ENCODE data around the gene MRO.

DNA sequence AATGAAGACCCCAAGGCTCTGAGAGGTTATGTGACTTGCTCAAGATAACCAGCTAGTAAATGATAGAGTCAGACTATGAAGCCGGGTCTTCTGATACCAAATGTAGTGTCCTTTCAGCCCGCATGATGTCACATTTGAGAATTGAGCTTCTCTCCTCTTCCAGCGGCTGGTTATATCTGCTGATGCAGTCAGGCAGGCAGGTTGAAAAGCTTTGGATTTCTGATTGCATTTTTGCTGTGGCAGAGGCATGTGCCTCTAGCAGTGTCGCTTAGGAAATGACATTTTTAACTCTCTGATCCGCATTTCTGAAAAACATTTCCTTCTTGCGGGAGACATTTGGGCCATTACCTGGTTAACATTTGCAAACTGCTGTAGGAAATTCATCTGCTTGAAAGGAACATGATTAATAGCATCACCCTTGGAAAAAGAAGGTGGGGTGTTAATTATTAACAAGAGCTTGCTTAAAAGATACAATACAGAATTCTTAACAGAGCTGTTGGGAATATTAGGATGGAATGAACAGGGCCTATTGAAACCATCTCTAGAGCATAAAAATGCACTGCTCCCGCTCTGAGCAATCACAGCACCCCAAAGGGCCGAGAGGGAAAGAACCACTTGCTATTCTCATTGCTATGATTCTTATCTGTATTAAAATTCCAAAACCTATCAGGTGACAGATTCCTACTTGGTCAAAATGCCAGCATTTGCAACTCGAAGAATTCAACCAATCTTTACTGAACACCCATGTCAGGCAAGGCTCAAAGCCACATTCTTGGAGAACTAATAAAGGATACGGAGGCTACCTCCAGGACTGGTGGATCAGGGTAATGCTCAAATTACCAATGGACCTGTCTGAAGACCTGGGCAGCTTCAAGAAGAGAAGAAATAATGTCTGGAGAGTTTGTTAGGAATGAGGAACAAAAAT, 25.9 kb downstream of the MRO start:
- TF ChIP-seq, protein P1, sequence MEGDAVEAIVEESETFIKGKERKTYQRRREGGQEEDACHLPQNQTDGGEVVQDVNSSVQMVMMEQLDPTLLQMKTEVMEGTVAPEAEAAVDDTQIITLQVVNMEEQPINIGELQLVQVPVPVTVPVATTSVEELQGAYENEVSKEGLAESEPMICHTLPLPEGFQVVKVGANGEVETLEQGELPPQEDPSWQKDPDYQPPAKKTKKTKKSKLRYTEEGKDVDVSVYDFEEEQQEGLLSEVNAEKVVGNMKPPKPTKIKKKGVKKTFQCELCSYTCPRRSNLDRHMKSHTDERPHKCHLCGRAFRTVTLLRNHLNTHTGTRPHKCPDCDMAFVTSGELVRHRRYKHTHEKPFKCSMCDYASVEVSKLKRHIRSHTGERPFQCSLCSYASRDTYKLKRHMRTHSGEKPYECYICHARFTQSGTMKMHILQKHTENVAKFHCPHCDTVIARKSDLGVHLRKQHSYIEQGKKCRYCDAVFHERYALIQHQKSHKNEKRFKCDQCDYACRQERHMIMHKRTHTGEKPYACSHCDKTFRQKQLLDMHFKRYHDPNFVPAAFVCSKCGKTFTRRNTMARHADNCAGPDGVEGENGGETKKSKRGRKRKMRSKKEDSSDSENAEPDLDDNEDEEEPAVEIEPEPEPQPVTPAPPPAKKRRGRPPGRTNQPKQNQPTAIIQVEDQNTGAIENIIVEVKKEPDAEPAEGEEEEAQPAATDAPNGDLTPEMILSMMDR (IDR thresholded peaks at IDR 0.05; ENCODE audit: control extremely low read depth in 1 of 3, insufficient read depth in 1 of 3, low read depth in 1 of 3, low read length in 3 of 3) = no peak
- no peak for TF ChIP-seq RFX5 (IDR thresholded peaks at IDR 0.05; ENCODE audit: borderline replicate concordance, low read depth, low read length)
- no peak for TF ChIP-seq POLR2AphosphoS5 (IDR thresholded peaks at IDR 0.05; ENCODE audit: low read depth, low read length)
- no peak for TF ChIP-seq CREB1 (IDR thresholded peaks at IDR 0.05)
- no peak for TF ChIP-seq SUZ12 (IDR thresholded peaks at IDR 0.05; ENCODE audit: low read length)
- TF ChIP-seq KDM5A (IDR thresholded peaks at IDR 0.05; ENCODE audit: low read length) = no peak
- TF ChIP-seq TAF1 (IDR thresholded peaks at IDR 0.05; ENCODE audit: low read depth, low read length) = no peak
- no peak for TF ChIP-seq NRF1 (IDR thresholded peaks at IDR 0.05; ENCODE audit: low read depth, low read length)
- TF ChIP-seq, protein P2, sequence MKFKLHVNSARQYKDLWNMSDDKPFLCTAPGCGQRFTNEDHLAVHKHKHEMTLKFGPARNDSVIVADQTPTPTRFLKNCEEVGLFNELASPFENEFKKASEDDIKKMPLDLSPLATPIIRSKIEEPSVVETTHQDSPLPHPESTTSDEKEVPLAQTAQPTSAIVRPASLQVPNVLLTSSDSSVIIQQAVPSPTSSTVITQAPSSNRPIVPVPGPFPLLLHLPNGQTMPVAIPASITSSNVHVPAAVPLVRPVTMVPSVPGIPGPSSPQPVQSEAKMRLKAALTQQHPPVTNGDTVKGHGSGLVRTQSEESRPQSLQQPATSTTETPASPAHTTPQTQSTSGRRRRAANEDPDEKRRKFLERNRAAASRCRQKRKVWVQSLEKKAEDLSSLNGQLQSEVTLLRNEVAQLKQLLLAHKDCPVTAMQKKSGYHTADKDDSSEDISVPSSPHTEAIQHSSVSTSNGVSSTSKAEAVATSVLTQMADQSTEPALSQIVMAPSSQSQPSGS (IDR thresholded peaks at IDR 0.05; ENCODE audit: low read length) = no peak
- no peak for TF ChIP-seq SP1 (IDR thresholded peaks at IDR 0.05; ENCODE audit: low read depth, low read length)
- TF ChIP-seq, protein P3, sequence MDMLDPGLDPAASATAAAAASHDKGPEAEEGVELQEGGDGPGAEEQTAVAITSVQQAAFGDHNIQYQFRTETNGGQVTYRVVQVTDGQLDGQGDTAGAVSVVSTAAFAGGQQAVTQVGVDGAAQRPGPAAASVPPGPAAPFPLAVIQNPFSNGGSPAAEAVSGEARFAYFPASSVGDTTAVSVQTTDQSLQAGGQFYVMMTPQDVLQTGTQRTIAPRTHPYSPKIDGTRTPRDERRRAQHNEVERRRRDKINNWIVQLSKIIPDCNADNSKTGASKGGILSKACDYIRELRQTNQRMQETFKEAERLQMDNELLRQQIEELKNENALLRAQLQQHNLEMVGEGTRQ (IDR thresholded peaks at IDR 0.05; ENCODE audit: low read length) = no peak
- TF ChIP-seq POLR2A (IDR thresholded peaks at IDR 0.05; ENCODE audit: control extremely low read depth in 1 of 2, low read depth in 2 of 2, low read length in 2 of 2) = no peak
- TF ChIP-seq, protein P4, sequence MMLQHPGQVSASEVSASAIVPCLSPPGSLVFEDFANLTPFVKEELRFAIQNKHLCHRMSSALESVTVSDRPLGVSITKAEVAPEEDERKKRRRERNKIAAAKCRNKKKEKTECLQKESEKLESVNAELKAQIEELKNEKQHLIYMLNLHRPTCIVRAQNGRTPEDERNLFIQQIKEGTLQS (IDR thresholded peaks at IDR 0.05; ENCODE audit: insufficient read depth, low read depth, low read length) = no peak
